GM21423 (cell line): Measurements from ENCODE around the gene CCT3.
"Not testable (repeated sequence)": the region's sequence is repeated elsewhere in the genome, so short reads cannot be mapped to it uniquely, and the experiment has no call there.

ENCODE experiments used
- ATAC-seq: cut with Tn5 transposase; IDR thresholded peaks from one replicate; pipeline ENCODE4 v1.9.1; 2021; ENCODE audit warnings: mild to moderate bottlenecking, moderate library complexity; ENCODE audit not compliant: unreplicated experiment

CCT3 gene

GRCh38 chr1:156338180-156338976 lies at the start of gene CCT3, which contains the start of gene TSACC:
Gene CCT3, minus strand, starts transcription at chr1:156338292. Its CDS starts 108 bp downstream, at chr1:156338184.
Gene TSACC, plus strand, starts transcription at chr1:156338526. Its CDS starts 1,232 bp downstream, at chr1:156339758.
- ATAC-seq: peak; percentile 95

- no peak for ATAC-seq
Measured at GRCh38 chr1:156387870-156388173, 49.7 kb upstream of the CCT3 start.

- no peak for ATAC-seq
Measured at GRCh38 chr1:156386949-156387869, 49.1 kb upstream of the CCT3 start.

GRCh38 chr1:156386134-156386901 lies 48.2 kb upstream of the CCT3 start:
- ATAC-seq: no peak

- ATAC-seq: no peak
Measured at GRCh38 chr1:156385534-156386031, 47.5 kb upstream of the CCT3 start.

GRCh38 chr1:156384658-156385057 lies 46.6 kb upstream of the CCT3 start:
- ATAC-seq: no peak

- no peak for ATAC-seq
Measured at GRCh38 chr1:156384007-156384406, 45.9 kb upstream of the CCT3 start.

- no peak for ATAC-seq
Measured at GRCh38 chr1:156383023-156383422, 44.9 kb upstream of the CCT3 start.

- no peak for ATAC-seq
Measured at GRCh38 chr1:156382561-156382960, 44.5 kb upstream of the CCT3 start.

GRCh38 chr1:156379420-156380165 lies 41.5 kb upstream of the CCT3 start:
- ATAC-seq: no peak

- no peak for ATAC-seq
Measured at GRCh38 chr1:156378557-156378956, 40.5 kb upstream of the CCT3 start.

GRCh38 chr1:156376958-156377919 lies 39.1 kb upstream of the CCT3 start:
- no peak for ATAC-seq

GRCh38 chr1:156376146-156376545 lies 38.1 kb upstream of the CCT3 start:
- no peak for ATAC-seq

GRCh38 chr1:156373546-156373945 lies 35.5 kb upstream of the CCT3 start:
- ATAC-seq: no peak

GRCh38 chr1:156372876-156373275 lies 34.8 kb upstream of the CCT3 start:
- ATAC-seq: no peak

GRCh38 chr1:156372265-156372586 lies 34.1 kb upstream of the CCT3 start:
- no peak for ATAC-seq

- ATAC-seq: no peak
Measured at GRCh38 chr1:156371553-156372264, 33.6 kb upstream of the CCT3 start.

- ATAC-seq: not testable (repeated sequence)
Measured at GRCh38 chr1:156369685-156370286, 31.7 kb upstream of the CCT3 start.
